AG08396 (cell line): Measurements from ENCODE around the gene RALY.

Source experiments
- DNase-seq: peaks from one replicate; pipeline ENCODE4 v3.0.0; 2012; ENCODE audit warnings: low spot score, mixed read lengths

The RALY gene

GRCh38 chr20:33993576-33994221, at the start of gene RALY:
Gene RALY (plus strand): TSS chr20:33993911. CDS start chr20:34072075, 78,164 bp downstream.
- peak; percentile 96 for DNase-seq

- DNase-seq = no peak
These were observed 48.8 kb upstream of the RALY start for GRCh38 chr20:33944914-33945313.

GRCh38 chr20:33945391-33946081, 48.2 kb upstream of the RALY start:
- peak; percentile 51 for DNase-seq

GRCh38 chr20:33947709-33948295, 45.9 kb upstream of the RALY start:
- peak; percentile 21 for DNase-seq

GRCh38 chr20:33948480-33948879, 45.2 kb upstream of the RALY start:
- no peak for DNase-seq

GRCh38 chr20:33951171-33951570, 42.5 kb upstream of the RALY start:
- DNase-seq = no peak

- no peak for DNase-seq
These were observed 39.2 kb upstream of the RALY start for GRCh38 chr20:33954504-33954903.

- DNase-seq = no peak
These were observed 30.0 kb upstream of the RALY start for GRCh38 chr20:33963751-33964150.

GRCh38 chr20:33964441-33964840, 29.3 kb upstream of the RALY start:
- no peak for DNase-seq

GRCh38 chr20:33967126-33967525, 26.6 kb upstream of the RALY start:
- DNase-seq = no peak

GRCh38 chr20:33969563-33969962, 24.1 kb upstream of the RALY start:
- no peak for DNase-seq

- DNase-seq = no peak
These were observed 23.5 kb upstream of the RALY start for GRCh38 chr20:33970229-33970628.

- no peak for DNase-seq
These were observed 22.4 kb upstream of the RALY start for GRCh38 chr20:33971147-33971975.

GRCh38 chr20:33976959-33977358, 16.8 kb upstream of the RALY start:
- DNase-seq = no peak

GRCh38 chr20:33977535-33977934, 16.2 kb upstream of the RALY start:
- no peak for DNase-seq

- no peak for DNase-seq
These were observed 14.6 kb upstream of the RALY start for GRCh38 chr20:33979094-33979493.

GRCh38 chr20:33981347-33981746, 12.4 kb upstream of the RALY start:
- DNase-seq = no peak

- no peak for DNase-seq
These were observed 11.7 kb upstream of the RALY start for GRCh38 chr20:33981964-33982363.

- no peak for DNase-seq
These were observed 10.3 kb upstream of the RALY start for GRCh38 chr20:33983371-33983770.

- DNase-seq = no peak
These were observed 9.5 kb upstream of the RALY start for GRCh38 chr20:33984182-33984719.

GRCh38 chr20:33985280-33985679, 8.4 kb upstream of the RALY start:
- DNase-seq = no peak

GRCh38 chr20:33985830-33986229, 7.9 kb upstream of the RALY start:
- no peak for DNase-seq
